K562 (cell line): Measurements from ENCODE around the gene KLK15. TPM values are rescaled to one million over a fixed set of nuclear protein-coding genes. Genes with fewer than 3 reads are reported as not detected.
A peak's percentile ranks its signal among the peaks of the same experiment; 100 is the strongest.

Experiments used
- ATAC-seq: fragments of 200-7000 bp; cut with Tn5 transposase; 3 replicates; pipeline ENCODE4 v1.9.1; 2020; ENCODE audit warnings: moderate library complexity
- BruUV-seq: library from RNA; stranded (reverse); fragments of 400-500 nt; replicated peaks from 2 replicates; lab custom pipeline; 2021; lab: Mats Ljungman, UMichigan
- CTCF ChIA-PET: fragments of 300-600 bp; formaldehyde crosslinking; extraction: SDS; loops from one replicate; lab custom pipeline; 2021; ENCODE audit warnings: low intra/inter-chr PET ratio; lab: Yijun Ruan, JAX
- POLR2A ChIA-PET: fragments of 300-600, 350-650 bp; sonication (Branson Sonifier 250); formaldehyde crosslinking; extraction: SDS; loops from one replicate; lab custom pipeline; 2021; ENCODE audit warnings: antibody characterized with exemption, inconsistent platforms; lab: Yijun Ruan, JAX
- DNase-seq, 4 experiments: peaks; one replicate each; pipeline versions ENCODE4 v3.0.0 to v3.0.0-alpha.2; 2011 to 2018; ENCODE audit warnings: low spot score in 3 of 4, mixed read lengths in 3 of 4; ENCODE audit errors: extremely low read depth in 1 of 4
- FAIRE-seq: peaks from 2 replicates; lab custom pipeline; 2011; peaks lifted over from hg19 to GRCh38; lab: Jason Lieb, UNC
- H2AFZ ChIP-seq: 2 replicates; pipeline ENCODE4 v1.6.0; 2011; ENCODE audit warnings: low read depth, low read length, control low read depth, inconsistent platforms
- H3K27ac ChIP-seq: fragments of 200-600 bp; 3 replicates; pipeline ENCODE4 v1.8.0; 2011; ENCODE audit warnings: low read depth, mild to moderate bottlenecking, control low read depth, inconsistent platforms, low read length, moderate library complexity, mixed read lengths; ENCODE audit errors: extremely low read depth
- H3K27me3 ChIP-seq, 2 experiments: fragments of 300-600 bp in 1 of 2; 2 replicates in 1 of 2; 3 replicates in 1 of 2; pipeline versions ENCODE4 v1.6.0 to v1.8.0; 2011; ENCODE audit warnings: inconsistent platforms in 2 of 2, low read length in 2 of 2, mild to moderate bottlenecking in 1 of 2, mixed read lengths in 1 of 2, moderate library complexity in 1 of 2; ENCODE audit not compliant: control insufficient read depth in 2 of 2, insufficient read depth in 2 of 2
- H3K36me3 ChIP-seq: fragments of 300-600 bp; 3 replicates; pipeline ENCODE4 v1.8.0; 2011; ENCODE audit warnings: mild to moderate bottlenecking, low read length, inconsistent platforms; ENCODE audit not compliant: control insufficient read depth, insufficient read depth
- H3K4me1 ChIP-seq, 2 experiments: fragments of 200-600 bp in 1 of 2; replicated peaks in 1 of 2; 2 replicates in 1 of 2; 3 replicates in 1 of 2; pipeline versions ENCODE4 v1.5.1 to v1.8.0; 2011; ENCODE audit warnings: inconsistent platforms in 2 of 2, low read length in 2 of 2, mild to moderate bottlenecking in 1 of 2, mixed read lengths in 1 of 2, moderate library complexity in 1 of 2; ENCODE audit not compliant: control insufficient read depth in 2 of 2, insufficient read depth in 2 of 2
- H3K4me2 ChIP-seq: 2 replicates; pipeline ENCODE4 v1.6.1; 2011; ENCODE audit warnings: low read length, control low read depth, inconsistent platforms, mixed read lengths; ENCODE audit not compliant: insufficient read depth
- H3K4me3 ChIP-seq: fragments of 200-600 bp; sonication (generic), shearing (Covaris generic); 2 replicates; pipeline ENCODE4 v1.5.1; 2016; ENCODE audit warnings: control low read depth, inconsistent platforms
- H3K79me2 ChIP-seq: fragments of 200-600 bp; 3 replicates; pipeline ENCODE4 v1.8.0; 2011; ENCODE audit warnings: low read length, inconsistent platforms; ENCODE audit not compliant: control insufficient read depth, insufficient read depth
- H3K9ac ChIP-seq, 2 experiments: 2 replicates each; pipeline versions ENCODE4 v1.6.0 to v1.6.1; 2011; ENCODE audit warnings: low read depth in 2 of 2, low read length in 2 of 2, control low read depth in 1 of 2, inconsistent platforms in 1 of 2, mild to moderate bottlenecking in 1 of 2, mixed read lengths in 1 of 2; ENCODE audit not compliant: insufficient read depth in 1 of 2
- H3K9me1 ChIP-seq: one replicate; pipeline ENCODE4 v1.6.0; 2011; ENCODE audit warnings: inconsistent platforms, mild to moderate bottlenecking, low read length, moderate library complexity; ENCODE audit not compliant: control insufficient read depth, insufficient read depth
- H3K9me3 ChIP-seq: replicated peaks from 2 replicates; pipeline ENCODE4 v1.5.1; 2011; ENCODE audit warnings: low read depth, low read length, inconsistent platforms; ENCODE audit not compliant: control insufficient read depth, insufficient read depth
- H4K20me1 ChIP-seq: replicated peaks from 2 replicates; pipeline ENCODE4 v1.6.1; 2011; ENCODE audit warnings: low read length, inconsistent platforms, mixed read lengths; ENCODE audit not compliant: control insufficient read depth, insufficient read depth
- ARID3B ChIP-seq: fragments of 250-450 bp; sonication (Bioruptor Pico); IDR thresholded peaks from 2 replicates; pipeline ENCODE4 v1.4.0; 2020; ENCODE audit warnings: borderline replicate concordance
- CBFB ChIP-seq: sonication (generic); formaldehyde crosslinking; IDR thresholded peaks from 2 replicates; pipeline ENCODE4 v1.4.0; 2020; ENCODE audit warnings: mild to moderate bottlenecking, missing genetic modification reagents
- CBX1 ChIP-seq: sonication (generic); IDR thresholded peaks from 2 replicates; pipeline ENCODE4 v1.6.1; 2016; ENCODE audit warnings: antibody characterized with exemption, low read depth, mild to moderate bottlenecking
- CBX5 ChIP-seq: IDR thresholded peaks from 2 replicates; pipeline ENCODE4 v1.6.1; 2014; ENCODE audit warnings: low read depth, borderline replicate concordance
- CREB5 ChIP-seq: fragments of 250-450 bp; sonication (Bioruptor Pico); IDR thresholded peaks from 2 replicates; pipeline ENCODE4 v1.5.0; 2020; ENCODE audit warnings: mild to moderate bottlenecking
- MTF1 ChIP-seq: fragments of 250-450 bp; sonication (Bioruptor Pico); IDR thresholded peaks from 2 replicates; pipeline ENCODE4 v1.9.0; 2021; ENCODE audit warnings: moderate library complexity, mild to moderate bottlenecking, inconsistent platforms, borderline replicate concordance
- NR3C1 ChIP-seq: sonication (generic); formaldehyde crosslinking; IDR thresholded peaks from 2 replicates; pipeline ENCODE4 v1.8.1; 2022; ENCODE audit warnings: missing genetic modification reagents
- PKNOX1 ChIP-seq: fragments of 450-650 bp; IDR thresholded peaks from 2 replicates; pipeline ENCODE4 v1.6.1; 2016
- PTRF ChIP-seq: fragments of 450-650 bp; IDR thresholded peaks from 2 replicates; pipeline ENCODE4 v1.6.1; 2016; ENCODE audit warnings: mild to moderate bottlenecking, missing genetic modification characterization, missing compliant biosample characterization
- SAP30 ChIP-seq: fragments of 200-600 bp; sonication (generic); IDR thresholded peaks from 2 replicates; pipeline ENCODE4 v1.6.1; 2012; ENCODE audit warnings: borderline replicate concordance, low read depth, mild to moderate bottlenecking, moderate library complexity, low read length, control low read depth, inconsistent platforms; ENCODE audit not compliant: insufficient read depth, poor library complexity, severe bottlenecking
- TGIF2 ChIP-seq: sonication (generic); formaldehyde crosslinking; IDR thresholded peaks from 2 replicates; pipeline ENCODE4 v1.8.1; 2022; ENCODE audit warnings: mild to moderate bottlenecking, missing genetic modification reagents, moderate library complexity
- TOE1 ChIP-seq, 2 experiments: fragments of 450-650 bp in 1 of 2; sonication (generic) in 1 of 2; formaldehyde crosslinking in 1 of 2; IDR thresholded peaks; 2 replicates each; pipeline versions ENCODE4 v1.7.1 to v1.8.0; 2016 to 2022; ENCODE audit warnings: borderline replicate concordance in 2 of 2, mild to moderate bottlenecking in 2 of 2, antibody characterized with exemption in 1 of 2, inconsistent platforms in 1 of 2, low read depth in 1 of 2, missing genetic modification reagents in 1 of 2, moderate library complexity in 1 of 2
- TRIM28 ChIP-seq: fragments of 450-650 bp; IDR thresholded peaks from 2 replicates; pipeline ENCODE4 v1.6.1; 2017
- ZC3H8 ChIP-seq: fragments of 450-650 bp; IDR thresholded peaks from 2 replicates; pipeline ENCODE4 v1.6.1; 2017
- ZFX ChIP-seq: sonication (generic); formaldehyde crosslinking; IDR thresholded peaks from 2 replicates; pipeline ENCODE4 v1.8.0; 2022; ENCODE audit warnings: mild to moderate bottlenecking, missing genetic modification reagents, moderate library complexity
- ZNF507 ChIP-seq: conservative IDR thresholded peaks from 2 replicates; pipeline ENCODE4 v1.6.1; 2017; ENCODE audit warnings: missing genetic modification characterization, missing compliant biosample characterization
- ZNF764 ChIP-seq: fragments of 250-450 bp; sonication (Bioruptor Pico); IDR thresholded peaks from 2 replicates; pipeline ENCODE4 v1.4.0; 2020; ENCODE audit warnings: low read depth, mild to moderate bottlenecking, moderate library complexity
- WGBS: fragments of 100-300 bp; shearing (Covaris generic); methylation state at CpG from one replicate; pipeline ENCODE4 v1.1.6; 2016; ENCODE audit warnings: low coverage, mixed read lengths; ENCODE audit not compliant: insufficient coverage; ENCODE audit errors: missing lambda C conversion rate; 5-methylcytosine and 5-hydroxymethylcytosine counted together
- in situ Hi-C: fragments of 300-500 bp; cut with MboI; formaldehyde crosslinking; loops from 4 replicates; pipeline ENCODE4 v1.15.0; 2018; ENCODE audit warnings: inconsistent platforms, mixed read lengths
- intact Hi-C: fragments of 100-400 bp; cut with micrococcal nuclease; formaldehyde crosslinking; loops from 2 replicates; pipeline ENCODE4 v1.14.2; 2022
- polyA plus RNA-seq, 8 experiments: library from polyadenylated mRNA; depleted of rRNA in 4 of 8; stranded (reverse) in 5 of 8; unstranded in 3 of 8; fragments of >200 nt; fragmentation: Nextera tagmentation in 2 of 8; fragmentation: Illumina TruSeq in 1 of 8; extraction: Ambion mirVana in 2 of 8; extraction: Trizol in 1 of 8; gene quantifications; 2 replicates each; pipeline versions ENCODE4 v1.2.1 to v1.2.3, GENCODE V29; 2011 to 2014; ENCODE audit warnings: inconsistent platforms in 1 of 8, missing spikeins in 1 of 8
- total RNA-seq, 7 experiments: library from RNA; depleted of rRNA in 6 of 7; stranded (reverse); fragments of >200 nt in 6 of 7; fragmentation: Illumina TruSeq in 2 of 7; extraction: Trizol in 2 of 7; gene quantifications; 2 replicates each; pipeline versions ENCODE4 v1.2.1 to v1.2.3, GENCODE V29; 2011 to 2021; ENCODE audit warnings: low replicate concordance in 1 of 7

KLK15 gene
- total and polyA plus RNA-seq, 9 of the 15 experiments (the other 6 are each of a cell fraction or from before 2014, with no cell fraction given): not detected

- no peaks in the 10 kb centered on the region for H3K9me1 ChIP-seq
- H3K27ac ChIP-seq: no peak overlapping the region
- no TSS peak for BruUV-seq
- DNase-seq: peak in 1 of 4 experiments; percentile 42
- ChIA-PET POLR2A (interaction anchor here (0.6 to 2.9 kb wide), 14 partner anchors 13 to 351 kb away, joined by 3 to 13 read pairs (median 4); partner anchors contain the start of gene CLEC11A), CTCF (interaction anchor here (1.0 to 1.4 kb wide), 2 partner anchors 74 to 242 kb away, joined by 3 to 7 read pairs; no protein-coding TSS in a partner anchor)
- H3K27me3 ChIP-seq: no peaks in the 10 kb centered on the region
- H2AFZ ChIP-seq: no peak overlapping the region
- H3K9ac ChIP-seq: no peak overlapping the region
- no peaks in the 10 kb centered on the region for H3K79me2 ChIP-seq
- H3K4me1 ChIP-seq: peaks cover 21 to 27% of the 10 kb centered on the region in 2 experiments; a peak in 4 of 5 replicates
- intact Hi-C loops (loop anchor here (5.0 kb wide), 1 partner anchor 172 kb away; no protein-coding TSS in a partner anchor), in situ Hi-C loops (loop anchor here (5.0 to 10.0 kb wide), 2 partner anchors 247 to 425 kb away; no protein-coding TSS in a partner anchor)
- no peaks in the 10 kb centered on the region for H4K20me1 ChIP-seq
- H3K4me3 ChIP-seq: no peak overlapping the region
- H3K36me3 ChIP-seq: no peaks in the 10 kb centered on the region
- ATAC-seq: peak; percentile 35; the same call in 1 of the 3 replicates
- WGBS: 34% methylated on average over 25 of the region's 25 CpGs
- H3K9me3 ChIP-seq: no peaks in the 10 kb centered on the region
- H3K4me2 ChIP-seq: no peak overlapping the region
- no peak for FAIRE-seq
- TF ChIP-seq NR3C1 (CRISPR knock-in tag) (no peak), ZNF764 (CRISPR knock-in tag) (no peak), CBFB (no peak), CREB5 (no peak), TOE1 (IDR thresholded peaks at IDR 0.05; ENCODE audit: borderline replicate concordance) (no peak), TOE1 (CRISPR knock-in tag; IDR thresholded peaks at IDR 0.05; ENCODE audit: borderline replicate concordance, low read depth) (no peak), SAP30 (no peak), ZFX (CRISPR knock-in tag) (0 out of 2 replicates have a peak, but pooled peaks have one; percentile 1), CBX1 (no peak), ZNF507 (tag) (no peak), MTF1 (CRISPR knock-in tag) (no peak), PTRF (tag) (no peak), PKNOX1 (peak; percentile 61; the same call in 1 of the 2 replicates), ARID3B (CRISPR knock-in tag) (no peak), CBX5 (no peak), ZC3H8 (no peak), TGIF2 (CRISPR knock-in tag) (no peak), TRIM28 (no peak)
Observed at GRCh38 chr19:50779504-50780457, 53.6 kb downstream of the KLK15 start.
